IPS DF 4.7 (cell line): ENCODE data around the gene MYO18A.

ENCODE experiments used
- DNase-seq: peaks from one replicate; pipeline ENCODE4 v3.0.0-alpha.2; 2013; ENCODE audit warnings: low spot score; ENCODE audit errors: extremely low read depth

Gene MYO18A

DNA sequence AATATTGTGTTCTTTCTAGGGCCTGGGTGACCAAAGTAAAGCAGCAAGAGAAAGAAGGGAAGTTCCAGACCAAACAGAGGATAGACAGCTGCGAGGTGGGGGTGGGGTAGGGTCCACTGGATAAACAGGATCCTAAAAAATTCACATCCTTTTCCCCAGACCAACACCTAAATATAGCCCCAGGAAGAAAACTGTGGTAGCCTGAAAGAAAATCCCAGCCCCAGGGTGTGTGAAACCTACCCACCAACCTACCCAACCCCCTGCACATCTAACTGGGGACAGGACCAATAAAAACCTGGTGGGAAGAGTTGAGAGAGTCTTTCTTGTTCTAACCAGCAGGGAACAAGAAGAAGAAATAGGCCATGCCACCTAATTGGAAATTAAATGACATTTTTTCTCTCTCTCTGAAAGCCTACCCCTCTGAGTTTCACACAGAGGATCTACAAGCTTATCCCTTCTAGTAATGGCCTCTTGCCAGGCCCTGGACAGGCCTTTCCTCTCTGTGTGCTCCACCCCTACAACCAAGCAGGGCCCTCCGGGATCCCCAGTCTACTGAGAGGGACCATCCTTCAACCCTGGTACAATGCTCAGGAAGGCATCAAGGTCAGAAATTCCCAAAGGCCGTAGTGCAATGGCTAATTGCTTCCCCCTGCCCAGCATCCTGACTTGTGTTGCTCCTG, 12.0 kb downstream of the MYO18A start:
- DNase-seq, result no peak

DNA sequence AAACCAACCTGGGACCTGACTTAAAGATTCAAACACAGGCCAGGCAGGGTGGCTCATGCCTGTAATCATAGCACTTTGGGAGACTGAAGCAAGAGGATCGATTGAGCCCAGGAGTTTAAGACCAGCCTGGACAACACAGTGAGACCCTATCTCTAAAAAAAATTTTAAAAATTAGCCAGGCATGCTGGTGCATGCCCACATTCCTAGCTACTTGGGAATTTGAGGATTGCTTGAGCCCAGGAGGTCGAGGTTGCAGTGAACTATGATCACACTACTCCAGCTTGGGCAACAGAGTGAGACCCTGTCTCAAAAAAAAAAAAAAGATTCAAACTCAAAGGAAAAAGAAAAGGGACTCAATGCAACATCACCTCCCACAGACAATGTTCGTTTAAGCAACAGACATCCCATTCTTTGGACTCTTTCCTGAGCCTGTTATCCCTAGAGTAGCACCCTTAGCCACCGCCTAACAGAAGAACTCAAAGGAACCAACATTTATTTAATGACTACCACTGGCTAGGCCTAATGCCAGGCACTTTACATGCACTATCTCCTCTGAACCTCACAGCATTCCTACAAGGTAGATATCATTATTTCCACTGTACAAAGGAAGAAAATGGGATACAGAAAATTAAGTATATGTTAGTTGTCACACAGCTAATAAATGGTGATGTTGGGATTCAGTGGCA, 12.7 kb downstream of the MYO18A start:
- no peak for DNase-seq

DNA sequence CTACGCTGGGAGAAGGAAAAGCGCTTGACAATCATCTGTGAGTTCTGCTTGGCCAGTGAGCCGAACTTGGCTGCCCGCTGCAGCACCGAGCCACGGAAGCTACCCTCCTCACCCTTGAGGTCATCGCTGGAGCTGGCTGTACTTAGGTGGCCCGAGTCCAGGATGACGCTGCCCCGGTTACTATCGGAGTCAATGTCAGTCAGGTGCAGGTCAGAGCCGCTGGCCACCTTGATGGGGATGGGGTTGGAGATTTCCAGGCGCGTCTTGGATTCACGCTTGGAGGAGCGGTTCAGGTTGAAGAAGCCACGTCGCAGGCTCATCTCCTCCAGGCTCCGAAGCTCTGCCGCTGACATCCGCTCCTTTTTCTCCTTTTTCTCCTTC, 13.7 kb downstream of the MYO18A start:
- DNase-seq, result no peak

DNA sequence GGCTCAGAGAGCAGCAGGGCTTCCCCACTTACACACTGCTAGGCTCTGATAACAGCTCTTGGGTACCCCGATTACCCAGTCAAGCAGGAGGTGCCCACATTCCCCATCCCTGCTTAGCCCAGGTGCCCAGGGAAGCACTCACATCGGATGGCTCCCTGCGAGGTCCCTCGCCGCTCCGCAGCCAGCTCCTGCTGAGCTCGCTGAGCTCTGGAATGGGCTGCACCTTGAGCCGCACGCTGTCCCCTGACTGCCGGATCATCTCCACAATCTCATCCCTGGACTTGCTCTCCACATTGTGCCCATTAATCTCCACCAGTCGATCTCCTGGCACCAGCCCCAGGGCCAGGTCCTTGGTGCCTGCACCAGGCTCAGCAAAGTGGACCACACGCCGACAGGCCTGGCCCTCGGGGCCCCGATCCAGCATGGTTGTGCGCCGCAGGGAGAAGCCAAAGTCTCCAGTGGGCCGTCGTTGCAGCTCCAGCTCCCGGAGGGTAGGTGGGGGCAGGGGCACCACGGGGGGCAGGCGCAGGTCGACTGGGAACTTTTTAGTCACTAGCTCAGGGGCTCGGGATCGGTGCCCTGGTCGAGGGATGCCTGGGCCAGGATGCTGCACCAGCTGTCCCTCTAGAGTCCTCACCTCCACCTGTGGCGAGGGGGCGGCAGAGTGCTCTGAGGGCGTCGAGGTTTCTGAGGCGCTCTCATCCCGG, 14.2 kb downstream of the MYO18A start:
- DNase-seq, result no peak

DNA sequence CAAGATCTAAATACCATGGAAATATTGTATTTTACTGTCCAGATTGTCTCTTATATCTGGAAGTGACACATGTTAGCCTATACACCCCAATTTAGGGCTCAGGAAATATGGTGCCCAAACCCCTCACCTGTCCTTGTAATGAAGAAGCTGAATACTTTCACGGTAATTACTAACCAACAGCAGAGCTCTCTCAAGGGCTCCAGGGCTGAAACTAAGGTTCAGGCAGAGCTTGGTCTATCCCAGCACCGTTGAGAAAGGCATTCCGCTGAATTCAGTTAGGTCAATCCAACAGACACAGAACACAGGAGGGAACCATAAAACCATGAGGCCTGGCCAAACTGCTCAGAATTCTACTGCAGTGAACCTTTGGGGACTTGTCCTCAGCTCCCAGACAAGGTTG, 14.9 kb downstream of the MYO18A start:
- no peak for DNase-seq

DNA sequence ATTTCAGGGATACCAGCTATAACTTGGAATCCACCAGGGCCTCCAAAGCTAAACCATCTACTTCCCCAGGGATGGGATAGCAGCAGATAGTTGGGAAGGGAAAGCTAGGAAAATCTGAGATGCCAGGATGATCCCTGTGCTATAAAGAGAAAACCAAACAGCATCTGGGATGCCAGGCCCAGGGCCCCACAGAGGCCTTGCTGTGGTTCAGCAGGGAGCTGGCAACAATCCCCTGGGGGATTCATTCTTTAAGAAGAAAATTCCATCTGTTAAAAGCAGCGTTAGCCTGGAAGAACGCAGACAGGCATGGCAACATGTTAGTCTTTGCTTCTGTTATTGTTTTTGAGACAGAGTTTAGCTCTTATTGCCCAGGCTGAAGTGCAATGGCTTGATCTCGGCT, 16.6 kb downstream of the MYO18A start:
- no peak for DNase-seq

DNA sequence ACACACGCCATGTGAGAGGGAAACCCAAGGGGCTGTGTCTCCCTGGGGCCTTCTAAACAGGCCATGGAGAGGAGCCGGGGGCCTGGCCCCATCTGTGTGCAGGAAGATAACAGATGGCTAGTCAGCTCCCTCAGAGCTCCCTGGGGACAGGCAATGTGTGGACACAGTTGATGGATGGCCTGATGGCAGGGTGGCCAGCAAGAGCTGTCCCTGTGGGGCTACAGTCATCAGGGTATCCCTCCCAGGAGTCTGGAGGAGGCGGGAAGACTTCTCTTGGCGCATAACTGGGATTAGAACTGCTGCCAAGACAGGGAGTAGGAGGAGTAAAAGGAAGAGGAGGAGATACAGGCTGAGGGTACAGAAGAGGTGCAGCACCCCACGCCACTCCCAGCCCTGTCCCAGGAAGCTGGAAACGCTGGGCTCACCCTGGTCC, 17.3 kb downstream of the MYO18A start:
- no peak for DNase-seq

DNA sequence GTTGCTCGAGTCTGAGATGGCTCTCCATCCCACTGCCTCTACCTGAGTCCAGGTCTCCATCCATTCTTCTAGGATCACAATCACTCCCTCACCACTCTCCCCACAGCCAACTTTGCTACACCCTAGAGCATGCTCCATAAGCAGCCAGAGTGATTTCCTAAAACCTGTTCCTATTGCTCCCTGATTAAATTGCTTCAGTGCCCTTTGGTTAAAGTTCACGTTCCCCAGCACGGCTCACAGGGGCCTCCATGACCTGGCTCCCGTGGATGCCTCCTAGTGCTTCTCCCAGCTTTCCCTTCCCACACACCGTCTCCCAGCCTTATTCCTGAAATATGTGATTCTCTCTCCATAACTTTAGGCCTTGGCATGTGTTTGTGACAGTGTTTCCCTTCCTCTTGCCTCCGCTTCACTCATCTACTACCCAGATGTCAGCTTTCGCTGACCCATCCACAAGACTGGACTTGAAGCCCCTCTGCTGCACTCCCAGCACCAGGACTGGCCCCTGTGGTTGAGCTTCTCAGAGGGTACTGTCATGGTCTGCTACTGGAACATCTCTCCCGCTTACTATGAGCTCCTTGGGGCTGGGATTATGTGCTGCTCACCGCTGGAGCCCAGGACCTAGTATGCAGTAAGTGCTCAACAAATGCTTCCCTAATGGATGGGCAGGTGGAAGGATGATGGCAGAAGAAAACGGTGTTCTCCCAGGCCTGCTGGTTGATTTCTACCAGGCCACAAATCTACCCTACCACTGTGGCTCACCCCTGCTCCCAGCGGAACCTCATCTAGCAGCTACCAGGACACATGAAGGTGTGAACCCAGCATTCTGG, 17.9 kb downstream of the MYO18A start:
- DNase-seq, result no peak

DNA sequence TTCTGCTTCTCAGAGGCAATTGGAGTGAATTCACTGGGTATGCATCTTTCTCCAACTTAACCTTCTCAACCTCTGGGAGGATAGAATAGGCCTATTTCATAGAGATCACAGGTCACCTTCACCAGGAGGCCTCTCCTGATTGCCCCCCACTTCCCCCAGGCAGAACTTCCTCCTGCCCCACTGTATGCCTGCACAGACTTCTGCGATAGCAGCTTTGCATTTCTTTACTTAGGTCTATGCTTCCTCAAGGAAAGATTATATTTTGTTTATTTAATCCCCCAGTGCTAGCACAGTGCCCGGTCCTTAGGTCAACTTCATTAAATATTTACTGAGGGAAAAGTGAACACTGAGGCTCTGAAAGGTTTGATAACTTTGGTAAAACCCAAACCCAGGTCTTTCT, 19.9 kb downstream of the MYO18A start:
- DNase-seq, result no peak

DNA sequence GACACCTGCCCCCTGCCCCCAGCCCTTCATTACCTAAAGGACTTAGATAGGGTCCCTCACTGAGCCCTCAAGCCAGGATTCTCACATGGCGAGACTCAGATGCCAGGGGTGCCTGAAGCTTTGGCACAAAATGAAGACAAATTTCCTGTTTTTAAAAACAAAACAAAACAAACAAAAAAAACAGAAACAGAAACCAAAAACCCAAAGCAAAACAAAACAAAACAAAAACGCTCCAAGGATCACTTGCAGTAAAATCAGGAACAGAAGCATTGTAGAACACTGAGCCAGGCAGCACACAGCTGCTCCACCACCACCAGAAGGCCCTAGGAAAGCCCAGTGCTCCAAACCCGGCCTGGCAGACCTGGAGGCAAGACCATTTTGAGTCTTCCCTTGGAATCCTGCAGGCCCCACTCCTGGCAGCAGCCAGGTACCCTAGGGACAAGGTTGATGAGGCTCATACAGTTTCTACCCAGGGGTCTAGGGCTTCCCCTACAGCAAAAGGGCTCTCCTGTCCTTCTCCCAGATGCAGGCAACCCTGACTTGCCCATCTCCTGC, 20.8 kb downstream of the MYO18A start:
- DNase-seq, result no peak

DNA sequence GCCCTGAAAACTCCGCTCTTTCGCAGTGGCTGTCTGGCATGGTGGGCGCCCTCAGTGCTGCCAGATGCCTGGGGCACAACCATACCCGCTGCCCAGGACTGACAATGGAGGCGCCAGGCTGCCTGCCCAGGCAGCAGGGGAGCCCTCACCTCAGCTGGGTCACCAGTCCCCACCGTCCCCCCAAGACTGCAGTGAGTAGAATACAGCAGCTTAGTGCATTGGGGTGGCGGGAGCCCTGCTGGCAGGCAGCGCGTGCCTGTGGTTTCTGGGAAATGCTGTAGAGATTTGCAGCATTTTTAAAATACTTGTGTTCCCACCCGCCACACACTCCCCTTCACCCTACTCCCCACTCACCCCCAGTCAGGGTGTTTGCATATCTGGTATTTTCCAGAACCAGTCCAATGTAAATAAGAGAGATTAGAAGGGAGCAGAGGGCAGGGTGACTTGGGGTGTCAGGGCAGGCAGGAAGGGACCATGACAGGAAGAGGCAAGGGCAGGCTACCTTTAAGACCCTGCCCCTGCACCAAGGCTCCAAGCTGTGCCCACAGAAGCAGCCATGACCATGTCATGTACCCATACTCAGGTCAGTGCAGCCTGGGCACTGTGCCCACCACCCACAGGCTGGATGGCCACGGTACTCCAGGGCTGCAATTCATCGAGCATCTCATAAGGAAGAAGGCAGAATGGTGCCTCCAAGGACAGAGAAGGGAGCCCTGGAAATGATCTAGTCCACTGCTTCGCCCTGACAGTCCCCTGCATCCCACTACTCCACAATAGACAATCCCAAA, 21.5 kb downstream of the MYO18A start:
- DNase-seq, result no peak

DNA sequence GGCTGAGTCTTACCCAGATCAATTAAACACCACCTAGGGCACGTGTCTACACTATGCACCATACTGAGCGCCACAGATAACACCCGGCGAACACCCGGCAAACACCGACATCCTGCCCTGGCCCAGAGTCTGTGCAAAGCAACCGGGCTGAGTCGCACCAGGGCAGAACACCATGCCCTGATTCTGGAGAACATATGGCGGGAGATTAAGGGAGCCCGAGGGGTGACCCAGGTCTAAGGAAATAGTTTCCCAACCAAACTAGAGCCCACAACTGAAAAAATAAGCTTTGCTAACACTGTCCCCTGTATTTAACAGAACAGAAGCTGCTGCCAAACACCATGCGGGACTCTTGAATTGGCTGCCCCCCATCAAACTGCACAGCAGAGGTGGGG, 22.1 kb downstream of the MYO18A start:
- no peak for DNase-seq

DNA sequence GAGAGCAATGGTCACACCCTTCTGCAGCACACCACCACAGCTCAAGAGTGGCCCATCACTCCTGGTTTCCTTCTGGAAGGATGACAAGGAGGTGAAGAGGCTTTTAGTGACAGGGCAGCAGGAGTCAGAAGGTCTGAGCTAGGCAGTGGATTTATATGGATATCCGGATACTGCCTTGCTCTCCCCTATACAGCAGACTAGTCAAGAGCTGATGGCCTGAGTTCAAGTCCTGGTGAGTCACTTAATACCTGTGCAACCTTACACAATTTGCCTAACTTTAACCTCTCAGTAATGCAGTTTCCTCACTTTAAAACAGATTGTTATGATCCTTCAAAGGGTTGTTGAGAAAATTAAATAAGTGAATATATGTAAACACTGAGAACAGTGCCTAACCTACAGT, 22.9 kb downstream of the MYO18A start:
- DNase-seq, result no peak

DNA sequence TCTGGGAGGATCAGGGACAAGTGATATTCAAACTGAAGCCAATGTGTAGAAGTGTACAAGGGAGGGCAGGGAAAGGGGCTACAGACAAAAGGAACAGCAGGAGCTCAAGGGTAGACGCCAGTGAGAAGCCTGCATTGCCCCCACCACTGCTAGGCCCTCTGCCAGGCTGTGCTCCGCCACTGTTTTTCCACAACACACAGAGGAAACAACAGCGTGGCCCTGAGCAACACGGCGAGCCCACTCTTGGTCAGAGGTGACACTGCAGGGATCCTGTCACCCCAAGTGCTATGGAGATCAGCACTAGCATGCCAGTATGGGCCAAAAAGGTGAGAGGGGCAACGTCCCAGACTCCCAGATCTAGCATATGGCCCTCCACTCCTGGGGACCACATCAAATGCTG, 23.4 kb downstream of the MYO18A start:
- DNase-seq, result no peak

DNA sequence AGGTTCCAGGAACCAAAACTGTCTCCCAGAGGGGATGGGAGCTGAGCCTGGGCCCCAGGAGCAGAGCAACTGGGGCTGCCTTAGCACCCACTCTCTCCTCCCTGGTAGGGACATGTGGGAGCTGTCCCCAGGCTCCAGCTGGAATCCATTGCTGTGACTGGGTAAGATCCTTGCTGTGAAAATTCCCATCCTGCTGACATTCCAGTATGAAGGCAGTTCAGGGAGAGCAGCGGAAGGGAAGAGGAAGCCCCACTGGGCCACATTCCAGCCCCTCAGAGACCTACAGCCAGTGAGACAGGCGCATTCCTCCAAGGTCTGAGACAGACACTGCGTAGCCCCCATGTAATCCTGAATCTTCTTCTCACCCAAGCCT, 24.2 kb downstream of the MYO18A start:
- no peak for DNase-seq

DNA sequence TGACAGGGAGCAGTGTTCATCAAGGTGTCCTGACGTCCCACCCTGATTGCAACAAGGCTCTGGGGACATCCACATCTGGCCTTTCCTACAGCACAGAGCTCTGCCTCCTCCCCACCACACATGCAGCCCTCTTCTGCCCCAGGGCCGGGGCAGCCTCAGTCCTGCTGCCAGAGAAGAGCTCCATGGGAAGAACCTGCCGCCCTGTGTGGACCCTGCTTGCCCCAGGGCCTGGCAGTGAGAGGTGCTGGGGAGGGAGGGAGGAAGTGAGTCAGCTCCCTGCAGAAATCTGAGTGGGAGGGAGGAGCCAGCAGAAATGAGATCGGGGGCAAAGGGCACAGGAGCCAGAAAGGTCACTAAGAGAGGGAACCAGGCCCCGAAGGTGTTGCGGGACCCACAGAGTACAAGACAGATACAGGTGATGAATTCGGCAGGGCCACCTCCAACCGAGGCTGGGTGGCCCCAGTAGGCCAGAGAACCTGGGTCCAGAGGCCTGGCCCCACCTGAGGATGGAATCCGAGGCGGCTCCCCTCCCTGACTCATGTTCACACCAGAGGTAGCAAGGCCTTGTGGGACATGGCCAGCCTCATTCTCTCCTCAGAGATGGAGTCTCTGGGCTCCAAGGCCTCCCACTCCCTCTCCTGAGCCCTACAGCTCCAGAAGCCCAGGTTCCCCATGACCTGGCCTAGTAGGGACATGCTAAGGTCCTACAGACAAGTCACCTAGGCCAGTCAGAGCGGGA, 24.8 kb downstream of the MYO18A start:
- no peak for DNase-seq

DNA sequence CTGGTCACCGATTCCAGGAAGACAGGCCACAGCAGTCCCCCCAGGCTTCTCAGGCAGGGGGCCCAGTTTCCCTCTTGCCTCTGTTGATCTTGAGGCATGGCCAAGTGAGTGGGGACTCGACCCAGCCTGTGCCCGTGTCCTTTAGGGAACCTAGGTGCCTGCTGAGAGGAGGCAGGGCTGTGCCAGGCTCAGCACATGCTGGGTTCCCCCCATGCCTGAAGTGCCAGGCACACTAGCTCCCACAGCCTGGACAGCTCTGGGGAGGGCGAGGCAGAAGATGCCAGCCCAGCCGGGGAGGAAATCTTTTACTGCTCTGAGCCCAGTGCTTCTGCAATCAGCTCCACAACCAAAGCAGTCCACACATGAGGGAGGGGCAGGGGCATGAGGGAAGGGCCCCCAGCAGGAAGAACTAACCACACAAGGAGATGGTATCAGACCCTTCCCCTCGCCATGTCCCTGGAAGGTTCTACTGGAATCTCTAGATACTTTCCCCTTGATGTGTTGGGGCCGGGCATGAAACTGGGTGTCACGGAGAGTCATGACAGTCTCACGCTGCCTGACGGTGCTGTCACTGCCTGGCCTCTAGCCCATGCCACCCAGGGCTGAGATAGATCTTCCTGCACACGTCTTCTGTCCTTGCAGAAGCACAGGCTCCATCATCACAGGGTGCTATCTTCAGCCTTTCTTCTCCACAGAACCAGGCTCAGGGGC, 25.5 kb downstream of the MYO18A start:
- no peak for DNase-seq

DNA sequence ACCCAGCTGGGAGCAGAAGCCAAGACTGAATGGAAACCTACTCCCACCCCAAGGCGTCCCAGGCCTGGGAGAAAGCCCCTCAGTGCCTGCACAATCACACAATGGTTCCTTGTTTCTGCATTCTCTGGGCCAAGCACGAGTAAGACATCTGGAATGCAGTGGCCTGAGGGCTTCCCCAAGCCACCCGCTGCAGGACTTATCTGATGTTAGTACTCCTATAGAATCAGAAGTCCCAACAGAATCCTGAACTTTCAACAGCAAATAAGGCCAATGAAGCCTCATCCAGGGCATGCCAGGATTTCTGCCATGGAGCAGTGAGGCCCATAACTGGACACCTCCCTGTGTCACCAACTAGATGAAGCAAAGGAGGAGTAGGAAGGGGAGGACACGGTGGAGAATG, 28.6 kb downstream of the MYO18A start:
- no peak for DNase-seq

DNA sequence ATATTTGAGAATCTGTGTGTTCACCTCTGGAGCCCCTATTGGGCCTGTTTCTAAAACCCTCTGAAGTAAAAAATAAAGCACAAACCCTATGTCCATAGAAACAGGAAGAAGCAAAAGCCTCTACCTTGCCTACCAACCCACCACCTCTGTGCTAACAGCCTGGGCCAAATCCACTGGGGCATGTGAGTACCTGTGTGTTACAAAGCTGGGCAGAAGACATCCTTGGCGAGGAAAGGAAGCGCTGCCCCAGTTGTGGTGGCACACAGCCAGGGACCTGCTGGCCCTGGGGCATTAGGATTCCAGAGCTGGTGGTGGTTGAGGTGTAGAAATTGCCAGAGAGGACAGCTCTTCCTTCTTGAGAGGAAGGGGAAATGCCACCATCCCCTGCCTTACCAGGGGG, 30.0 kb downstream of the MYO18A start:
- DNase-seq, result no peak
